Middle frontal gyrus (tissue), 1 donor: ENCODE results near the gene SEC61A1.

Experiments used
- DNase-seq: peaks from one replicate; pipeline ENCODE4 v3.0.0-alpha.2; 2015; ENCODE audit warnings: low spot score; ENCODE audit errors: extremely low spot score

The SEC61A1 gene

GRCh38 chr3:128112357-128112968 lies 60.2 kb downstream of the SEC61A1 start:
- no peak for DNase-seq

GRCh38 chr3:128113817-128114794 lies 61.9 kb downstream of the SEC61A1 start:
- no peak for DNase-seq
